Karpas-422 (cell line): Measurements from ENCODE around the gene NDUFB5. TPM values are rescaled to one million over a fixed set of nuclear protein-coding genes. Genes with fewer than 3 reads are reported as not detected.

Experiments used
- DNase-seq: peaks from one replicate; pipeline ENCODE4 v3.0.0-alpha.2; 2015
- H2AFZ ChIP-seq: fragments of 200-600 bp; sonication (generic); 2 replicates; pipeline ENCODE4 v1.6.1; 2014; ENCODE audit warnings: antibody characterized with exemption, low read length, mixed read lengths
- H3K27ac ChIP-seq: fragments of 200-600 bp; sonication (generic); 2 replicates; pipeline ENCODE4 v1.5.1; 2014; ENCODE audit warnings: mild to moderate bottlenecking, low read length, moderate library complexity
- H3K27me3 ChIP-seq: fragments of 200-600 bp; sonication (generic); 2 replicates; pipeline ENCODE4 v1.6.1; 2014; ENCODE audit warnings: low read length, mixed read lengths
- H3K36me3 ChIP-seq: fragments of 200-600 bp; sonication (generic); 2 replicates; pipeline ENCODE4 v1.6.1; 2014; ENCODE audit warnings: low read length, mixed read lengths; ENCODE audit not compliant: insufficient read depth
- H3K4me1 ChIP-seq: fragments of 200-600 bp; sonication (generic); 2 replicates; pipeline ENCODE4 v1.6.1; 2014; ENCODE audit warnings: mild to moderate bottlenecking, low read length, mixed read lengths
- H3K4me2 ChIP-seq: fragments of 200-600 bp; sonication (generic); 2 replicates; pipeline ENCODE4 v1.6.1; 2014; ENCODE audit warnings: low read length, low read depth, mild to moderate bottlenecking; ENCODE audit not compliant: poor library complexity, severe bottlenecking
- H3K4me3 ChIP-seq: fragments of 200-600 bp; sonication (generic); 2 replicates; pipeline ENCODE4 v1.5.1; 2014; ENCODE audit warnings: mild to moderate bottlenecking, antibody characterized with exemption, low read length, mixed read lengths
- H3K79me2 ChIP-seq: fragments of 200-600 bp; sonication (generic); 2 replicates; pipeline ENCODE4 v1.6.1; 2014; ENCODE audit warnings: mild to moderate bottlenecking, low read length, mixed read lengths
- H3K9ac ChIP-seq: fragments of 200-600 bp; sonication (generic); 2 replicates; pipeline ENCODE4 v1.6.0; 2014; ENCODE audit warnings: low read length
- H3K9me2 ChIP-seq: fragments of 200-600 bp; sonication (generic), shearing (Covaris generic); replicated peaks from 2 replicates; pipeline ENCODE4 v1.6.0; 2014; ENCODE audit warnings: mild to moderate bottlenecking, low read length, moderate library complexity; ENCODE audit not compliant: insufficient read depth
- H3K9me3 ChIP-seq: fragments of 300-700, 200-600 bp; sonication (generic); 2 replicates; pipeline ENCODE4 v1.6.1; 2014; ENCODE audit warnings: low read length, mixed read lengths
- H4K20me1 ChIP-seq: fragments of 200-600 bp; sonication (generic); 2 replicates; pipeline ENCODE4 v1.6.1; 2014; ENCODE audit warnings: mild to moderate bottlenecking, antibody characterized with exemption, low read length, low read depth; ENCODE audit not compliant: insufficient read depth
- total RNA-seq: library from RNA; depleted of rRNA; stranded (reverse); fragments of >200 nt; shearing (Covaris generic); gene quantifications from 2 replicates; pipeline ENCODE4 v1.2.3, GENCODE V29; 2014; ENCODE audit warnings: low replicate concordance

The NDUFB5 gene
- total RNA-seq, 1 experiment from 2014 or later: 132 TPM

- Histone ChIP-seq H3K27ac (no peak overlapping the region), H3K4me3 (no peak overlapping the region), H3K27me3 (no peaks in the 10 kb centered on the region), H3K9me2 (no peaks in the 10 kb centered on the region), H3K79me2 (peaks cover 98% of the 10 kb centered on the region), H3K9ac (no peak overlapping the region), H2AFZ (no peak overlapping the region), H3K4me1 (peaks cover 20% of the 10 kb centered on the region), H3K9me3 (no peaks in the 10 kb centered on the region), H3K4me2 (no peak overlapping the region), H4K20me1 (peaks cover 23% of the 10 kb centered on the region), H3K36me3 (peaks cover 6% of the 10 kb centered on the region; the same call in 1 of the 2 replicates)
- no peak for DNase-seq
Measured at GRCh38 chr3:179660872-179661271, 56.3 kb downstream of the NDUFB5 start.

GRCh38 chr3:179661777-179662176, 57.2 kb downstream of the NDUFB5 start:
- H3K27ac ChIP-seq: no peak overlapping the region
- no peaks in the 10 kb centered on the region for H3K9me2 ChIP-seq
- no peak overlapping the region for H3K4me2 ChIP-seq
- no peaks in the 10 kb centered on the region for H3K36me3 ChIP-seq
- no peak for DNase-seq
- H3K4me1 ChIP-seq: peaks cover 14% of the 10 kb centered on the region
- H3K79me2 ChIP-seq: peaks cover 98% of the 10 kb centered on the region
- H3K4me3 ChIP-seq: no peak overlapping the region
- H2AFZ ChIP-seq: no peak overlapping the region
- peaks cover 32% of the 10 kb centered on the region for H4K20me1 ChIP-seq
- no peak overlapping the region for H3K9ac ChIP-seq
- no peaks in the 10 kb centered on the region for H3K27me3 ChIP-seq
- H3K9me3 ChIP-seq: no peaks in the 10 kb centered on the region

GRCh38 chr3:179663093-179663492, 58.5 kb downstream of the NDUFB5 start:
- Histone ChIP-seq H4K20me1 (peaks cover 39% of the 10 kb centered on the region), H3K36me3 (no peaks in the 10 kb centered on the region), H3K4me3 (no peak overlapping the region), H3K27ac (no peak overlapping the region), H3K4me1 (peaks cover 11% of the 10 kb centered on the region), H3K4me2 (no peak overlapping the region), H3K9me3 (no peaks in the 10 kb centered on the region), H3K9me2 (no peaks in the 10 kb centered on the region), H2AFZ (no peak overlapping the region), H3K9ac (no peak overlapping the region), H3K27me3 (no peaks in the 10 kb centered on the region), H3K79me2 (peaks cover 100% of the 10 kb centered on the region)
- DNase-seq: no peak

- Histone ChIP-seq H3K4me3 (no peak overlapping the region), H3K27me3 (no peaks in the 10 kb centered on the region), H3K79me2 (peaks cover 99% of the 10 kb centered on the region)
Measured at GRCh38 chr3:179666030-179666429, 61.4 kb downstream of the NDUFB5 start.

GRCh38 chr3:179666436-179667035, 61.9 kb downstream of the NDUFB5 start:
- Histone ChIP-seq H3K9me3 (no peaks in the 10 kb centered on the region), H4K20me1 (peaks cover 29% of the 10 kb centered on the region), H3K79me2 (peaks cover 99% of the 10 kb centered on the region), H3K4me3 (no peak overlapping the region), H3K27ac (no peak overlapping the region), H3K27me3 (no peaks in the 10 kb centered on the region), H3K4me1 (no peaks in the 10 kb centered on the region), H3K4me2 (no peak overlapping the region), H2AFZ (no peak overlapping the region), H3K36me3 (no peaks in the 10 kb centered on the region), H3K9ac (no peak overlapping the region), H3K9me2 (no peaks in the 10 kb centered on the region)
- no peak for DNase-seq

More at GRCh38 chr3:179666030-179666429, 61.4 kb downstream of the NDUFB5 start:
- no peaks in the 10 kb centered on the region for H3K4me1 ChIP-seq
- no peaks in the 10 kb centered on the region for H3K9me3 ChIP-seq
- H3K27ac ChIP-seq: no peak overlapping the region
- H3K9me2 ChIP-seq: no peaks in the 10 kb centered on the region
- H3K4me2 ChIP-seq: no peak overlapping the region
- no peak overlapping the region for H3K9ac ChIP-seq
- H3K36me3 ChIP-seq: no peaks in the 10 kb centered on the region
- no peak for DNase-seq
- no peak overlapping the region for H2AFZ ChIP-seq
- H4K20me1 ChIP-seq: peaks cover 28% of the 10 kb centered on the region

- no peaks in the 10 kb centered on the region for H3K4me1 ChIP-seq
- no peak for DNase-seq
- H3K9ac ChIP-seq: no peak overlapping the region
- H3K4me2 ChIP-seq: no peak overlapping the region
- H3K9me3 ChIP-seq: no peaks in the 10 kb centered on the region
- peaks cover 31% of the 10 kb centered on the region for H4K20me1 ChIP-seq
- H3K27ac ChIP-seq: no peak overlapping the region
- H3K9me2 ChIP-seq: no peaks in the 10 kb centered on the region
- H3K27me3 ChIP-seq: no peaks in the 10 kb centered on the region
- H3K4me3 ChIP-seq: no peak overlapping the region
- no peak overlapping the region for H2AFZ ChIP-seq
- H3K79me2 ChIP-seq: peaks cover 99% of the 10 kb centered on the region
- no peaks in the 10 kb centered on the region for H3K36me3 ChIP-seq
Measured at GRCh38 chr3:179668429-179668828, 63.8 kb downstream of the NDUFB5 start.

GRCh38 chr3:179670311-179670710, 65.7 kb downstream of the NDUFB5 start:
- H3K36me3 ChIP-seq: no peaks in the 10 kb centered on the region
- no peak overlapping the region for H3K27ac ChIP-seq
- H2AFZ ChIP-seq: no peak overlapping the region
- DNase-seq: no peak
- no peak overlapping the region for H3K9ac ChIP-seq
- H4K20me1 ChIP-seq: peaks cover 28% of the 10 kb centered on the region
- H3K4me3 ChIP-seq: no peak overlapping the region
- H3K27me3 ChIP-seq: no peaks in the 10 kb centered on the region
- H3K4me1 ChIP-seq: no peaks in the 10 kb centered on the region
- H3K4me2 ChIP-seq: no peak overlapping the region
- H3K79me2 ChIP-seq: peaks cover 99% of the 10 kb centered on the region
- H3K9me2 ChIP-seq: no peaks in the 10 kb centered on the region
- no peaks in the 10 kb centered on the region for H3K9me3 ChIP-seq

GRCh38 chr3:179671309-179671708, 66.7 kb downstream of the NDUFB5 start:
- Histone ChIP-seq H3K9me3 (no peaks in the 10 kb centered on the region), H3K79me2 (peaks cover 97% of the 10 kb centered on the region), H3K4me2 (no peak overlapping the region)

More at GRCh38 chr3:179671309-179671708, 66.7 kb downstream of the NDUFB5 start:
- no peaks in the 10 kb centered on the region for H3K27me3 ChIP-seq
- no peaks in the 10 kb centered on the region for H3K4me1 ChIP-seq
- peaks cover 22% of the 10 kb centered on the region for H4K20me1 ChIP-seq
- no peak overlapping the region for H2AFZ ChIP-seq
- H3K4me3 ChIP-seq: no peak overlapping the region
- no peak for DNase-seq
- no peaks in the 10 kb centered on the region for H3K9me2 ChIP-seq
- no peak overlapping the region for H3K27ac ChIP-seq
- H3K9ac ChIP-seq: no peak overlapping the region
- H3K36me3 ChIP-seq: no peaks in the 10 kb centered on the region
